ENCODE data around the gene LIN52.

The LIN52 gene

GRCh38 chr14:74134484-74134883 lies 49.7 kb downstream of the LIN52 start:
- H2BK120ac ChIP-seq (ENCODE audit: low read depth, low read length) = no peak overlapping the region
- no peaks in the 10 kb centered on the region for H3K79me1 ChIP-seq (ENCODE audit: low read length)
- H3K18ac ChIP-seq (ENCODE audit: low read length) = no peak overlapping the region
- no peaks in the 10 kb centered on the region for H3K4me1 ChIP-seq (ENCODE audit: control insufficient read depth, low read depth, low read length)
- no peaks in the 10 kb centered on the region for H3K79me2 ChIP-seq (ENCODE audit: control insufficient read depth, insufficient read depth, low read length)
- H3K27me3 ChIP-seq (ENCODE audit: insufficient read depth, low read length, poor library complexity) = no peaks in the 10 kb centered on the region
- no peak overlapping the region for H3K4ac ChIP-seq (ENCODE audit: low read depth, low read length)
- no peak overlapping the region for H4K5ac ChIP-seq (ENCODE audit: low read length)
- DNase-seq = no peak
- H3K4me3 ChIP-seq (ENCODE audit: low read length) = no peak overlapping the region
- H3K4me2 ChIP-seq (ENCODE audit: low read length) = no peak overlapping the region
- no peak overlapping the region for H4K8ac ChIP-seq (ENCODE audit: low read depth, low read length)
- no peaks in the 10 kb centered on the region for H3K36me3 ChIP-seq (ENCODE audit: control insufficient read depth, insufficient read depth, low read length)
- H3K23ac ChIP-seq (ENCODE audit: low read length) = peak overlapping the region; percentile 45
- H3K56ac ChIP-seq (ENCODE audit: low read length) = no peak overlapping the region
- H3K27ac ChIP-seq (ENCODE audit: low read depth, low read length) = no peak overlapping the region
- H2BK15ac ChIP-seq (replicated peaks; ENCODE audit: low read depth) = no peak overlapping the region
- H2AK5ac ChIP-seq (ENCODE audit: low read length) = no peak overlapping the region
- no peak overlapping the region for H2BK5ac ChIP-seq (ENCODE audit: low read length)
- H3K9ac ChIP-seq (ENCODE audit: low read length) = no peak overlapping the region

GRCh38 chr14:74135426-74135825 lies 50.7 kb downstream of the LIN52 start:
- Histone ChIP-seq H3K4me1 (ENCODE audit: control insufficient read depth, low read depth, low read length) (no peaks in the 10 kb centered on the region), H3K4ac (ENCODE audit: low read depth, low read length) (no peak overlapping the region), H3K4me2 (ENCODE audit: low read length) (no peak overlapping the region), H3K79me2 (ENCODE audit: control insufficient read depth, insufficient read depth, low read length) (no peaks in the 10 kb centered on the region), H3K4me3 (ENCODE audit: low read length) (no peak overlapping the region), H3K79me1 (ENCODE audit: low read length) (no peaks in the 10 kb centered on the region), H2AK5ac (ENCODE audit: low read length) (no peak overlapping the region), H3K27ac (ENCODE audit: low read depth, low read length) (no peak overlapping the region), H2BK15ac (replicated peaks; ENCODE audit: low read depth) (no peak overlapping the region), H3K9ac (ENCODE audit: low read length) (no peak overlapping the region), H3K23ac (ENCODE audit: low read length) (no peak overlapping the region), H3K27me3 (ENCODE audit: insufficient read depth, low read length, poor library complexity) (no peaks in the 10 kb centered on the region), H3K18ac (ENCODE audit: low read length) (no peak overlapping the region), H4K8ac (ENCODE audit: low read depth, low read length) (no peak overlapping the region), H2BK120ac (ENCODE audit: low read depth, low read length) (no peak overlapping the region), H3K36me3 (ENCODE audit: control insufficient read depth, insufficient read depth, low read length) (no peaks in the 10 kb centered on the region), H4K5ac (ENCODE audit: low read length) (no peak overlapping the region), H3K56ac (ENCODE audit: low read length) (no peak overlapping the region), H2BK5ac (ENCODE audit: low read length) (no peak overlapping the region)
- DNase-seq = no peak
- no CpG with 5 or more reads among the region's 1 CpG for WGBS (ENCODE audit: extremely low coverage, insufficient coverage, low lambda C conversion rate)

GRCh38 chr14:74140374-74140850 lies 55.7 kb downstream of the LIN52 start:
- no peaks in the 10 kb centered on the region for H3K4me1 ChIP-seq (ENCODE audit: control insufficient read depth, low read depth, low read length)
- no peaks in the 10 kb centered on the region for H3K36me3 ChIP-seq (ENCODE audit: control insufficient read depth, insufficient read depth, low read length)
- no peak overlapping the region for H2BK15ac ChIP-seq (replicated peaks; ENCODE audit: low read depth)
- no peak overlapping the region for H3K56ac ChIP-seq (ENCODE audit: low read length)
- no peak overlapping the region for H3K4me2 ChIP-seq (ENCODE audit: low read length)
- H3K23ac ChIP-seq (ENCODE audit: low read length) = no peak overlapping the region
- H4K8ac ChIP-seq (ENCODE audit: low read depth, low read length) = no peak overlapping the region
- DNase-seq = peak; percentile 10
- no peak overlapping the region for H2BK120ac ChIP-seq (ENCODE audit: low read depth, low read length)
- H2BK5ac ChIP-seq (ENCODE audit: low read length) = no peak overlapping the region
- no peak overlapping the region for H4K5ac ChIP-seq (ENCODE audit: low read length)
- H3K27me3 ChIP-seq (ENCODE audit: insufficient read depth, low read length, poor library complexity) = no peaks in the 10 kb centered on the region
- no peaks in the 10 kb centered on the region for H3K79me2 ChIP-seq (ENCODE audit: control insufficient read depth, insufficient read depth, low read length)
- H3K4ac ChIP-seq (ENCODE audit: low read depth, low read length) = no peak overlapping the region
- no peak overlapping the region for H3K4me3 ChIP-seq (ENCODE audit: low read length)
- no CpG with 5 or more reads among the region's 8 CpGs for WGBS (ENCODE audit: extremely low coverage, insufficient coverage, low lambda C conversion rate)
- no peak overlapping the region for H3K18ac ChIP-seq (ENCODE audit: low read length)
- no peaks in the 10 kb centered on the region for H3K79me1 ChIP-seq (ENCODE audit: low read length)
- H3K27ac ChIP-seq (ENCODE audit: low read depth, low read length) = no peak overlapping the region
- H2AK5ac ChIP-seq (ENCODE audit: low read length) = no peak overlapping the region
- no peak overlapping the region for H3K9ac ChIP-seq (ENCODE audit: low read length)

- Histone ChIP-seq H3K23ac (ENCODE audit: low read length) (no peak overlapping the region), H3K36me3 (ENCODE audit: control insufficient read depth, insufficient read depth, low read length) (no peaks in the 10 kb centered on the region), H2BK120ac (ENCODE audit: low read depth, low read length) (no peak overlapping the region), H3K27ac (ENCODE audit: low read depth, low read length) (no peak overlapping the region), H3K4me3 (ENCODE audit: low read length) (no peak overlapping the region), H3K79me1 (ENCODE audit: low read length) (no peaks in the 10 kb centered on the region), H3K4ac (ENCODE audit: low read depth, low read length) (no peak overlapping the region), H4K5ac (ENCODE audit: low read length) (no peak overlapping the region), H3K56ac (ENCODE audit: low read length) (no peak overlapping the region), H2AK5ac (ENCODE audit: low read length) (no peak overlapping the region), H3K27me3 (ENCODE audit: insufficient read depth, low read length, poor library complexity) (no peaks in the 10 kb centered on the region), H3K4me2 (ENCODE audit: low read length) (no peak overlapping the region), H2BK15ac (replicated peaks; ENCODE audit: low read depth) (no peak overlapping the region), H3K18ac (ENCODE audit: low read length) (no peak overlapping the region), H2BK5ac (ENCODE audit: low read length) (no peak overlapping the region), H3K79me2 (ENCODE audit: control insufficient read depth, insufficient read depth, low read length) (no peaks in the 10 kb centered on the region), H3K4me1 (ENCODE audit: control insufficient read depth, low read depth, low read length) (no peaks in the 10 kb centered on the region), H4K8ac (ENCODE audit: low read depth, low read length) (no peak overlapping the region), H3K9ac (ENCODE audit: low read length) (no peak overlapping the region)
- WGBS (ENCODE audit: extremely low coverage, insufficient coverage, low lambda C conversion rate) = no CpG with 5 or more reads among the region's 3 CpGs
- no peak for DNase-seq
Measured at GRCh38 chr14:74141703-74142102, 56.9 kb downstream of the LIN52 start.

GRCh38 chr14:74142523-74142922 lies 57.8 kb downstream of the LIN52 start:
- no peak overlapping the region for H2BK120ac ChIP-seq (ENCODE audit: low read depth, low read length)
- H3K9ac ChIP-seq (ENCODE audit: low read length) = no peak overlapping the region
- H3K4me1 ChIP-seq (ENCODE audit: control insufficient read depth, low read depth, low read length) = no peaks in the 10 kb centered on the region
- no peak overlapping the region for H3K23ac ChIP-seq (ENCODE audit: low read length)
- no peak overlapping the region for H3K27ac ChIP-seq (ENCODE audit: low read depth, low read length)
- no peak overlapping the region for H3K4me3 ChIP-seq (ENCODE audit: low read length)
- H3K56ac ChIP-seq (ENCODE audit: low read length) = no peak overlapping the region
- H2AK5ac ChIP-seq (ENCODE audit: low read length) = no peak overlapping the region
- no peak overlapping the region for H4K8ac ChIP-seq (ENCODE audit: low read depth, low read length)
- no peak overlapping the region for H3K18ac ChIP-seq (ENCODE audit: low read length)
- no peaks in the 10 kb centered on the region for H3K79me1 ChIP-seq (ENCODE audit: low read length)
- no peak overlapping the region for H3K4me2 ChIP-seq (ENCODE audit: low read length)
- no peak overlapping the region for H2BK5ac ChIP-seq (ENCODE audit: low read length)
- no peaks in the 10 kb centered on the region for H3K79me2 ChIP-seq (ENCODE audit: control insufficient read depth, insufficient read depth, low read length)
- no peak overlapping the region for H3K4ac ChIP-seq (ENCODE audit: low read depth, low read length)
- no peak for DNase-seq
- H2BK15ac ChIP-seq (replicated peaks; ENCODE audit: low read depth) = no peak overlapping the region
- no peak overlapping the region for H4K5ac ChIP-seq (ENCODE audit: low read length)
- no peaks in the 10 kb centered on the region for H3K36me3 ChIP-seq (ENCODE audit: control insufficient read depth, insufficient read depth, low read length)
- no CpG with 5 or more reads among the region's 4 CpGs for WGBS (ENCODE audit: extremely low coverage, insufficient coverage, low lambda C conversion rate)
- no peaks in the 10 kb centered on the region for H3K27me3 ChIP-seq (ENCODE audit: insufficient read depth, low read length, poor library complexity)

- H3K79me2 ChIP-seq (ENCODE audit: control insufficient read depth, insufficient read depth, low read length) = no peaks in the 10 kb centered on the region
- no peak overlapping the region for H2BK5ac ChIP-seq (ENCODE audit: low read length)
- H4K8ac ChIP-seq (ENCODE audit: low read depth, low read length) = no peak overlapping the region
- no peaks in the 10 kb centered on the region for H3K79me1 ChIP-seq (ENCODE audit: low read length)
- no peak overlapping the region for H3K23ac ChIP-seq (ENCODE audit: low read length)
- H4K5ac ChIP-seq (ENCODE audit: low read length) = no peak overlapping the region
- DNase-seq = no peak
- H2AK5ac ChIP-seq (ENCODE audit: low read length) = no peak overlapping the region
- no peak overlapping the region for H3K56ac ChIP-seq (ENCODE audit: low read length)
- no peak overlapping the region for H3K27ac ChIP-seq (ENCODE audit: low read depth, low read length)
- H2BK120ac ChIP-seq (ENCODE audit: low read depth, low read length) = no peak overlapping the region
- no peak overlapping the region for H3K18ac ChIP-seq (ENCODE audit: low read length)
- no peak overlapping the region for H3K4me2 ChIP-seq (ENCODE audit: low read length)
- WGBS (ENCODE audit: extremely low coverage, insufficient coverage, low lambda C conversion rate) = no CpG with 5 or more reads among the region's 3 CpGs
- H3K27me3 ChIP-seq (ENCODE audit: insufficient read depth, low read length, poor library complexity) = no peaks in the 10 kb centered on the region
- no peak overlapping the region for H3K9ac ChIP-seq (ENCODE audit: low read length)
- H2BK15ac ChIP-seq (replicated peaks; ENCODE audit: low read depth) = no peak overlapping the region
- H3K36me3 ChIP-seq (ENCODE audit: control insufficient read depth, insufficient read depth, low read length) = no peaks in the 10 kb centered on the region
- H3K4ac ChIP-seq (ENCODE audit: low read depth, low read length) = no peak overlapping the region
- no peaks in the 10 kb centered on the region for H3K4me1 ChIP-seq (ENCODE audit: control insufficient read depth, low read depth, low read length)
- no peak overlapping the region for H3K4me3 ChIP-seq (ENCODE audit: low read length)
Measured at GRCh38 chr14:74144789-74145188, 60.0 kb downstream of the LIN52 start.
